GM12864 (cell line): ENCODE data around the gene RAB27B.

Source experiments
- DNase-seq: peaks from one replicate; pipeline ENCODE4 v3.0.0-alpha.2; 2011; ENCODE audit warnings: low read depth
- H3K4me3 ChIP-seq: 2 replicates; pipeline ENCODE4 v1.5.1; 2011; ENCODE audit warnings: mild to moderate bottlenecking, low read depth, low read length, control low read depth
- CTCF ChIP-seq: IDR thresholded peaks from 2 replicates; pipeline ENCODE4 v1.5.1; 2011; ENCODE audit warnings: low read depth, mild to moderate bottlenecking, moderate library complexity, low read length, control low read depth, inconsistent platforms; ENCODE audit errors: missing control alignments

RAB27B gene

GRCh38 chr18:54882318-54882717 is 54.0 kb downstream of the RAB27B start:
- H3K4me3 ChIP-seq, result no peak overlapping the region
- no peak for DNase-seq
- TF ChIP-seq CTCF, result no peak

- DNase-seq, result no peak
- no peak for TF ChIP-seq CTCF
- H3K4me3 ChIP-seq, result no peak overlapping the region
These were observed 55.7 kb downstream of the RAB27B start for GRCh38 chr18:54883816-54884604.

DNA sequence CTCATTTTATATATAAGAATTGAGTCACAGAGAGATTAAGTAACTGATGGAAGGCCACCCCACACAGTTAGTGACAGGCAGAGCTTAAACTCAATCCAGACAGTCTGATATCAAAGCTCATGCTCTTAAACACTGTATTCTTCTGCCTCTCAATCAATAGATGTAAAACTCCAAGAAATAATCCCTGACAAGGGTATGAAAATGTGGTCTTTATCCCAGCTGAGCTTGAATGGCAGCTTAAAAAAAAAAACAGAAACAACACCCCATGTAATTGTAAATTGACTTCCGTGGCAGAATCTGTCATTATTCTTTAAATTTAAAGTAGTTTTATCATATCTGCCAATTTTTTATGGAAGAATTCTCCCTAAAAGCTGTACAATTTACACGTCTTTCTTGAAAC is 60.1 kb downstream of the RAB27B start:
- H3K4me3 ChIP-seq, result no peak overlapping the region
- DNase-seq, result no peak
- no peak for TF ChIP-seq CTCF

GRCh38 chr18:54888933-54889332 is 60.7 kb downstream of the RAB27B start:
- H3K4me3 ChIP-seq, result no peak overlapping the region
- DNase-seq, result no peak
- TF ChIP-seq CTCF, result no peak

DNA sequence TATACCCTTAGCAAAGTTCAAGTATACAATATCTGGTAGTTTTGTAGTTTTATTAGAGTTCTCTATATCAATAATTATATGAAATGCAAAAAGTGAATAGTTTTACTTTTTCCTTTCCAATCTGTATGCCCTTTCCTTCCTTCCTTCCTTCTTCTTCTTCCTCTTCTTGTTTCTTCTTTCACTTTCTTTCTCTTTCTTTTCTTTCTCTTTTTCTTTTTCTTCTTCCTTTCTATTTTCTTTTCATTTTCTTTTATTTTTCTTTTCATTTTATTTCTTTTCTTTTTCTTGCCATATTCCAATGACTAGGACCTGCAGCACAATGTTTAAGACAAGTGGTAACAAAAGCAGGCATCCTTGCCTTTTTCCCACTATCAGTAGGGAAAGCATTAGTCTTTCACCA is 71.2 kb downstream of the RAB27B start:
- DNase-seq, result no peak
- H3K4me3 ChIP-seq, result no peak overlapping the region

DNA sequence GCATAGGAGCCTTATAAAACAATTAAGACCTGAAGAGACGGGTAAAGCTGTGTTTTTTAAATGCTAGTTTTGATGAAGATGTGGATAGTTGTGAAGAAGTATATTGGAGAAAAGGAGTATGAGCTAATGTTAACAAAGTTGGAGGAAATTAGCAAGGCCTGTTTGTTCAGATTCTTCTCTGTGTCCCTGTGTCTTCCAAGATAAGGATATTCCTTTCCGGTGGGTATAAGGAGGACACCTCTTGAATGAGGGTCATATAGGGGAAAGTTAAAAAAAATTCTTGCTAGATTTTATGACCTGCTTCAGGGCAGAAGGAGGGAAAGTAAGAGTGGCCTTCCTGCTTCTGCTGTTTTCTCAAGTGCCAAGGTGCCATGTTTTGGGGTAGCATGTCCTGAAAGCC is 72.0 kb downstream of the RAB27B start:
- DNase-seq, result no peak
- no peak overlapping the region for H3K4me3 ChIP-seq
- TF ChIP-seq CTCF, result no peak

More for the DNA sequence above, 71.2 kb downstream of the RAB27B start:
- no peak for TF ChIP-seq CTCF

- H3K4me3 ChIP-seq, result no peak overlapping the region
- DNase-seq, result no peak
- TF ChIP-seq CTCF, result no peak
These were observed 76.3 kb downstream of the RAB27B start for GRCh38 chr18:54904581-54904980.
